K562 (cell line): ENCODE results near the gene HOXD12. TPM values are rescaled to one million over a fixed set of nuclear protein-coding genes. Genes with fewer than 3 reads are reported as not detected.

Experiments
- BCL6 ChIP-seq: fragments of 250-450 bp; sonication (Bioruptor Pico); IDR thresholded peaks from 2 replicates; pipeline ENCODE4 v1.4.0; 2020
- HDGF ChIP-seq: fragments of 450-650 bp; IDR thresholded peaks from 2 replicates; pipeline ENCODE4 v1.6.1; 2016
- IRF2 ChIP-seq: sonication (generic); formaldehyde crosslinking; IDR thresholded peaks from 2 replicates; pipeline ENCODE4 v1.8.1; 2022; ENCODE audit warnings: mild to moderate bottlenecking, missing genetic modification reagents
- MAFG ChIP-seq: fragments of 450-650 bp; conservative IDR thresholded peaks from 2 replicates; pipeline ENCODE4 v1.6.1; 2016; ENCODE audit warnings: missing genetic modification characterization, missing compliant biosample characterization
- MEIS2 ChIP-seq: fragments of 450-650 bp; IDR thresholded peaks from 2 replicates; pipeline ENCODE4 v1.6.1; 2014; ENCODE audit warnings: mild to moderate bottlenecking; ENCODE audit not compliant: partially characterized antibody
- PHF20 ChIP-seq: fragments of 450-650 bp; IDR thresholded peaks from 2 replicates; pipeline ENCODE4 v1.6.1; 2018; ENCODE audit not compliant: partially characterized antibody
- SP1 ChIP-seq: sonication (generic); formaldehyde crosslinking; IDR thresholded peaks from 2 replicates; pipeline ENCODE4 v1.8.1; 2022; ENCODE audit warnings: mild to moderate bottlenecking, missing genetic modification reagents
- STAG1 ChIP-seq: sonication (generic); formaldehyde crosslinking; IDR thresholded peaks from 2 replicates; pipeline ENCODE4 v1.5.0; 2020; ENCODE audit warnings: missing genetic modification reagents, borderline replicate concordance
- SUPT5H ChIP-seq: fragments of 450-650 bp; IDR thresholded peaks from 2 replicates; pipeline ENCODE4 v1.6.1; 2016
- ZBTB7A ChIP-seq: IDR thresholded peaks from 2 replicates; pipeline ENCODE4 v1.6.1; 2011; ENCODE audit warnings: low read depth, mild to moderate bottlenecking, low read length, moderate library complexity, borderline replicate concordance; ENCODE audit not compliant: control insufficient read depth
- ZNF24 ChIP-seq: fragments of 450-650 bp; IDR thresholded peaks from 2 replicates; pipeline ENCODE4 v1.6.1; 2016
- ZNF76 ChIP-seq: fragments of 250-450 bp; sonication (Bioruptor Pico); IDR thresholded peaks from 2 replicates; pipeline ENCODE4 v1.4.0; 2020; ENCODE audit warnings: mild to moderate bottlenecking, moderate library complexity, borderline replicate concordance
- polyA plus RNA-seq, 8 experiments: library from polyadenylated mRNA; depleted of rRNA in 4 of 8; stranded (reverse) in 5 of 8; unstranded in 3 of 8; fragments of >200 nt; fragmentation: Nextera tagmentation in 2 of 8; fragmentation: Illumina TruSeq in 1 of 8; extraction: Ambion mirVana in 2 of 8; extraction: Trizol in 1 of 8; gene quantifications; 2 replicates each; pipeline versions ENCODE4 v1.2.1 to v1.2.3, GENCODE V29; 2011 to 2014; ENCODE audit warnings: inconsistent platforms in 1 of 8, missing spikeins in 1 of 8
- total RNA-seq, 7 experiments: library from RNA; depleted of rRNA in 6 of 7; stranded (reverse); fragments of >200 nt in 6 of 7; fragmentation: Illumina TruSeq in 2 of 7; extraction: Trizol in 2 of 7; gene quantifications; 2 replicates each; pipeline versions ENCODE4 v1.2.1 to v1.2.3, GENCODE V29; 2011 to 2021; ENCODE audit warnings: low replicate concordance in 1 of 7
- TF ChIP-seq, protein P1 (sequence below): sonication (generic); formaldehyde crosslinking; IDR thresholded peaks from 2 replicates; pipeline ENCODE4 v1.8.0; 2023; ENCODE audit warnings: mild to moderate bottlenecking, missing genetic modification reagents
- TF ChIP-seq, protein P2 (sequence below): fragments of 200-400 bp; formaldehyde crosslinking; IDR thresholded peaks from 2 replicates; pipeline ENCODE4 v1.6.1; 2017; ENCODE audit warnings: mild to moderate bottlenecking, low read depth, low read length, moderate library complexity
- TF ChIP-seq, protein P3 (sequence below): fragments of 250-450 bp; sonication (Bioruptor Pico); IDR thresholded peaks from 2 replicates; pipeline ENCODE4 v1.5.0; 2021
- TF ChIP-seq, protein P4 (sequence below), 2 experiments: fragments of 450-650 bp; IDR thresholded peaks; 2 replicates each; pipeline ENCODE4 v1.6.1; 2016
- TF ChIP-seq, protein P5 (sequence below): IDR thresholded peaks from 2 replicates; pipeline ENCODE4 v1.6.1; 2011; ENCODE audit warnings: borderline replicate concordance, low read depth, mild to moderate bottlenecking, moderate library complexity, low read length; ENCODE audit not compliant: insufficient read depth, poor library complexity, severe bottlenecking
- TF ChIP-seq, protein P6 (sequence below): fragments of 450-650 bp; formaldehyde crosslinking; IDR thresholded peaks from 2 replicates; pipeline ENCODE4 v1.4.0; 2020; ENCODE audit warnings: mild to moderate bottlenecking

HOXD12 gene
- total and polyA plus RNA-seq, 9 of the 15 experiments (the other 6 are each of a cell fraction or from before 2014, with no cell fraction given), result not detected

DNA sequence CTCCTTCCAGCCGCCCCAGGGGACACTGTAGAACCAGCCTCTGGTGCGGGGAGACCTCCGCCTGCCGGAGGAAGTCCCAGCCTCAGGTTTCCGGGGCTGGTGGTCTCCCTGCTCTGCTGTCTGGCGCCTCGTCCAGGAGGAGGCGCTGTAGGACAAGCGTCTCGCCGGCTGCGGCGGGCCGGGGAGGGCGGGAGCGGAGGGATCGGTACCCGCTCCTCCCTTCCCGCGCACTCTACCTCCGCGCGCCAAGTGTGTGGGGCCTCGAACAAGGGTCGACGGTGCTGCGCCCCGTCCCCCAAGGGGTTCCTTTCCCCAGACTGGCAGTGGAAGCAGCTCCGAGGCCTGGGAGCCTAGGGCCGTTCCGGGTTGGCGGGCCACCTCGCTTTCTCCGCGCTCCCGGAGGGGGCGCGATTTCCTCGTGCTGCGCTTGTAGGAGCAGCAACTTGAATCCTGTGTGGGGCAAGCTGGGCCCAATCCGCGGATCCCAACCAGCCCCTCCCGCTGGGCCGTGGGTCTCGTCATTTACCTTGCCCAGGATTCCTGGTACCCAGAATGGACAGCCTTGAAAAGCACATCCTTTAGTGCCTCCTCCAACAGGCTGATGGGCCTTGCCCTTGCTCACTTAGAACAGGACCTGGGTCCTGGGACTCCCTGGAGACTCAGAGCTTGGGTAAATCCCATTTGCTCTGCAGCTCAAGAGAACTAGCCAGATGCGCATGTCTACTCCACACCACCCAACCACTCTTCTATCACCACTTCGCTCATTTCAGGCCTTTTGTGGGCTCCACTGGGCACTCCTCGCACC is 41.1 kb downstream of the HOXD12 start (continued):
- TF ChIP-seq MAFG (tag), result no peak
- TF ChIP-seq, protein P1, sequence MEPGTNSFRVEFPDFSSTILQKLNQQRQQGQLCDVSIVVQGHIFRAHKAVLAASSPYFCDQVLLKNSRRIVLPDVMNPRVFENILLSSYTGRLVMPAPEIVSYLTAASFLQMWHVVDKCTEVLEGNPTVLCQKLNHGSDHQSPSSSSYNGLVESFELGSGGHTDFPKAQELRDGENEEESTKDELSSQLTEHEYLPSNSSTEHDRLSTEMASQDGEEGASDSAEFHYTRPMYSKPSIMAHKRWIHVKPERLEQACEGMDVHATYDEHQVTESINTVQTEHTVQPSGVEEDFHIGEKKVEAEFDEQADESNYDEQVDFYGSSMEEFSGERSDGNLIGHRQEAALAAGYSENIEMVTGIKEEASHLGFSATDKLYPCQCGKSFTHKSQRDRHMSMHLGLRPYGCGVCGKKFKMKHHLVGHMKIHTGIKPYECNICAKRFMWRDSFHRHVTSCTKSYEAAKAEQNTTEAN, result no peak
- no peak for TF ChIP-seq SP1 (CRISPR knock-in tag)
- TF ChIP-seq SUPT5H, result no peak
- peak; percentile 27 for TF ChIP-seq PHF20
- no peak for TF ChIP-seq MEIS2
- TF ChIP-seq, protein P2, sequence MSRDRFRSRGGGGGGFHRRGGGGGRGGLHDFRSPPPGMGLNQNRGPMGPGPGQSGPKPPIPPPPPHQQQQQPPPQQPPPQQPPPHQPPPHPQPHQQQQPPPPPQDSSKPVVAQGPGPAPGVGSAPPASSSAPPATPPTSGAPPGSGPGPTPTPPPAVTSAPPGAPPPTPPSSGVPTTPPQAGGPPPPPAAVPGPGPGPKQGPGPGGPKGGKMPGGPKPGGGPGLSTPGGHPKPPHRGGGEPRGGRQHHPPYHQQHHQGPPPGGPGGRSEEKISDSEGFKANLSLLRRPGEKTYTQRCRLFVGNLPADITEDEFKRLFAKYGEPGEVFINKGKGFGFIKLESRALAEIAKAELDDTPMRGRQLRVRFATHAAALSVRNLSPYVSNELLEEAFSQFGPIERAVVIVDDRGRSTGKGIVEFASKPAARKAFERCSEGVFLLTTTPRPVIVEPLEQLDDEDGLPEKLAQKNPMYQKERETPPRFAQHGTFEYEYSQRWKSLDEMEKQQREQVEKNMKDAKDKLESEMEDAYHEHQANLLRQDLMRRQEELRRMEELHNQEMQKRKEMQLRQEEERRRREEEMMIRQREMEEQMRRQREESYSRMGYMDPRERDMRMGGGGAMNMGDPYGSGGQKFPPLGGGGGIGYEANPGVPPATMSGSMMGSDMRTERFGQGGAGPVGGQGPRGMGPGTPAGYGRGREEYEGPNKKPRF, result no peak
- 0 out of 2 replicates have a peak, but pooled peaks have one; percentile 18 for TF ChIP-seq ZNF24
- TF ChIP-seq HDGF, result no peak
- TF ChIP-seq, protein P3, sequence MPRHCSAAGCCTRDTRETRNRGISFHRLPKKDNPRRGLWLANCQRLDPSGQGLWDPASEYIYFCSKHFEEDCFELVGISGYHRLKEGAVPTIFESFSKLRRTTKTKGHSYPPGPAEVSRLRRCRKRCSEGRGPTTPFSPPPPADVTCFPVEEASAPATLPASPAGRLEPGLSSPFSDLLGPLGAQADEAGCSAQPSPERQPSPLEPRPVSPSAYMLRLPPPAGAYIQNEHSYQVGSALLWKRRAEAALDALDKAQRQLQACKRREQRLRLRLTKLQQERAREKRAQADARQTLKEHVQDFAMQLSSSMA (CRISPR knock-in tag), result no peak
- TF ChIP-seq, protein P4, sequence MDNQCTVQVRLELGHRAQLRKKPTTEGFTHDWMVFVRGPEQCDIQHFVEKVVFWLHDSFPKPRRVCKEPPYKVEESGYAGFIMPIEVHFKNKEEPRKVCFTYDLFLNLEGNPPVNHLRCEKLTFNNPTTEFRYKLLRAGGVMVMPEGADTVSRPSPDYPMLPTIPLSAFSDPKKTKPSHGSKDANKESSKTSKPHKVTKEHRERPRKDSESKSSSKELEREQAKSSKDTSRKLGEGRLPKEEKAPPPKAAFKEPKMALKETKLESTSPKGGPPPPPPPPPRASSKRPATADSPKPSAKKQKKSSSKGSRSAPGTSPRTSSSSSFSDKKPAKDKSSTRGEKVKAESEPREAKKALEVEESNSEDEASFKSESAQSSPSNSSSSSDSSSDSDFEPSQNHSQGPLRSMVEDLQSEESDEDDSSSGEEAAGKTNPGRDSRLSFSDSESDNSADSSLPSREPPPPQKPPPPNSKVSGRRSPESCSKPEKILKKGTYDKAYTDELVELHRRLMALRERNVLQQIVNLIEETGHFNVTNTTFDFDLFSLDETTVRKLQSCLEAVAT (IDR thresholded peaks at IDR 0.05), result no peak
- TF ChIP-seq IRF2 (CRISPR knock-in tag), result no peak
- peak; percentile 84; the same call in 1 of the 2 replicates for TF ChIP-seq ZBTB7A
- TF ChIP-seq STAG1 (CRISPR knock-in tag), result peak; percentile 88
- TF ChIP-seq BCL6 (CRISPR knock-in tag), result no peak
- no peak for TF ChIP-seq ZNF76 (CRISPR knock-in tag)
- TF ChIP-seq, protein P5, sequence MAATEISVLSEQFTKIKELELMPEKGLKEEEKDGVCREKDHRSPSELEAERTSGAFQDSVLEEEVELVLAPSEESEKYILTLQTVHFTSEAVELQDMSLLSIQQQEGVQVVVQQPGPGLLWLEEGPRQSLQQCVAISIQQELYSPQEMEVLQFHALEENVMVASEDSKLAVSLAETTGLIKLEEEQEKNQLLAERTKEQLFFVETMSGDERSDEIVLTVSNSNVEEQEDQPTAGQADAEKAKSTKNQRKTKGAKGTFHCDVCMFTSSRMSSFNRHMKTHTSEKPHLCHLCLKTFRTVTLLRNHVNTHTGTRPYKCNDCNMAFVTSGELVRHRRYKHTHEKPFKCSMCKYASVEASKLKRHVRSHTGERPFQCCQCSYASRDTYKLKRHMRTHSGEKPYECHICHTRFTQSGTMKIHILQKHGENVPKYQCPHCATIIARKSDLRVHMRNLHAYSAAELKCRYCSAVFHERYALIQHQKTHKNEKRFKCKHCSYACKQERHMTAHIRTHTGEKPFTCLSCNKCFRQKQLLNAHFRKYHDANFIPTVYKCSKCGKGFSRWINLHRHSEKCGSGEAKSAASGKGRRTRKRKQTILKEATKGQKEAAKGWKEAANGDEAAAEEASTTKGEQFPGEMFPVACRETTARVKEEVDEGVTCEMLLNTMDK, result peak; percentile 58
- TF ChIP-seq, protein P6, sequence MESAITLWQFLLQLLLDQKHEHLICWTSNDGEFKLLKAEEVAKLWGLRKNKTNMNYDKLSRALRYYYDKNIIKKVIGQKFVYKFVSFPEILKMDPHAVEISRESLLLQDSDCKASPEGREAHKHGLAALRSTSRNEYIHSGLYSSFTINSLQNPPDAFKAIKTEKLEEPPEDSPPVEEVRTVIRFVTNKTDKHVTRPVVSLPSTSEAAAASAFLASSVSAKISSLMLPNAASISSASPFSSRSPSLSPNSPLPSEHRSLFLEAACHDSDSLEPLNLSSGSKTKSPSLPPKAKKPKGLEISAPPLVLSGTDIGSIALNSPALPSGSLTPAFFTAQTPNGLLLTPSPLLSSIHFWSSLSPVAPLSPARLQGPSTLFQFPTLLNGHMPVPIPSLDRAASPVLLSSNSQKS, result no peak
